Fibroblast of lung (primary cell): ENCODE data around the gene HNRNPA3. TPM values are rescaled to one million over a fixed set of nuclear protein-coding genes. Genes with fewer than 3 reads are reported as not detected.

Experiments
- DNase-seq, 2 donors: peaks; one replicate each; pipeline versions ENCODE4 v3.0.0 to v3.0.0-alpha.2; 2010; ENCODE audit warnings: low read depth in 2 of 2
- H2AFZ ChIP-seq: 2 replicates; pipeline ENCODE4 v1.5.1; 2012; ENCODE audit warnings: low read length, control low read depth, inconsistent platforms
- H3K27ac ChIP-seq: 2 replicates; pipeline ENCODE4 v1.5.1; 2011; ENCODE audit warnings: low read length, control low read depth; ENCODE audit not compliant: insufficient read depth
- H3K27me3 ChIP-seq: 2 replicates; pipeline ENCODE4 v1.5.1; 2011; ENCODE audit warnings: mild to moderate bottlenecking, low read length; ENCODE audit not compliant: control insufficient read depth, insufficient read depth
- H3K36me3 ChIP-seq: 2 replicates; pipeline ENCODE4 v1.5.1; 2011; ENCODE audit warnings: low read length; ENCODE audit not compliant: control insufficient read depth, insufficient read depth
- H3K4me1 ChIP-seq: 2 replicates; pipeline ENCODE4 v1.5.1; 2011; ENCODE audit warnings: low read length; ENCODE audit not compliant: control insufficient read depth, insufficient read depth; ENCODE audit errors: extremely low read depth
- H3K4me2 ChIP-seq: 2 replicates; pipeline ENCODE4 v1.5.1; 2011; ENCODE audit warnings: low read length, control low read depth; ENCODE audit not compliant: insufficient read depth; ENCODE audit errors: extremely low read depth
- H3K4me3 ChIP-seq, 4 experiments: fragments of 200-600 bp in 1 of 4; sonication (generic) in 1 of 4; replicated peaks in 1 of 4; 2 replicates each; pipeline ENCODE4 v1.5.1; 2011 to 2016; ENCODE audit warnings: low read length in 4 of 4, low read depth in 3 of 4, mild to moderate bottlenecking in 3 of 4, control low read depth in 2 of 4, inconsistent platforms in 1 of 4, mixed read lengths in 1 of 4; ENCODE audit not compliant: insufficient read depth in 1 of 4; ENCODE audit errors: control extremely low read depth in 1 of 4
- H3K79me2 ChIP-seq: 2 replicates; pipeline ENCODE4 v1.5.1; 2012; ENCODE audit warnings: mild to moderate bottlenecking, low read length, inconsistent platforms; ENCODE audit not compliant: control insufficient read depth, insufficient read depth
- H3K9ac ChIP-seq: 2 replicates; pipeline ENCODE4 v1.5.1; 2011; ENCODE audit warnings: mild to moderate bottlenecking, low read length, control low read depth; ENCODE audit not compliant: insufficient read depth
- H3K9me3 ChIP-seq: 2 replicates; pipeline ENCODE4 v1.5.1; 2012; ENCODE audit warnings: low read depth, low read length; ENCODE audit not compliant: control insufficient read depth, insufficient read depth
- H4K20me1 ChIP-seq: 2 replicates; pipeline ENCODE4 v1.5.1; 2011; ENCODE audit warnings: low read length; ENCODE audit not compliant: control insufficient read depth, insufficient read depth; ENCODE audit errors: extremely low read depth
- CTCF ChIP-seq, 2 donors: IDR thresholded peaks in 1 of 2; conservative IDR thresholded peaks in 1 of 2; 1 replicate in 1 of 2; 2 replicates in 1 of 2; pipeline ENCODE4 v1.5.1; 2011 to 2012; ENCODE audit warnings: low read length in 2 of 2, control low read depth in 1 of 2, inconsistent platforms in 1 of 2, low read depth in 1 of 2, mild to moderate bottlenecking in 1 of 2
- EZH2 ChIP-seq: IDR thresholded peaks from 2 replicates; pipeline ENCODE4 v1.5.1; 2012; ENCODE audit warnings: low read length, control low read depth, mild to moderate bottlenecking; ENCODE audit errors: missing control alignments
- polyA plus RNA-seq, 2 donors: library from polyadenylated mRNA; depleted of rRNA in 1 of 2; stranded (reverse) in 1 of 2; unstranded in 1 of 2; fragments of >200 nt; gene quantifications; 2 replicates each; pipeline ENCODE4 v1.2.1, GENCODE V29; 2011 to 2012; ENCODE audit warnings: missing spikeins in 1 of 2
- total RNA-seq: library from RNA; depleted of rRNA; stranded (reverse); fragments of >200 nt; gene quantifications from 2 replicates; pipeline ENCODE4 v1.2.1, GENCODE V29; 2014

Gene HNRNPA3
- total and polyA plus RNA-seq, 2 donors (not counting 1 experiment from before 2014, with no cell fraction given), result 34.5 to 81.2 TPM

- no peak overlapping the region for H3K4me3 ChIP-seq
- no peak overlapping the region for H2AFZ ChIP-seq
- no peak overlapping the region for H3K9ac ChIP-seq
- H3K9me3 ChIP-seq, result no peaks in the 10 kb centered on the region
- TF ChIP-seq CTCF (conservative IDR thresholded peaks at IDR 0.05 in 1 of 2, IDR thresholded peaks at IDR 0.05 in 1 of 2; ENCODE audit: low read depth in 1 of 2, low read length in 2 of 2) (no peak), EZH2 (no peak)
- H4K20me1 ChIP-seq, result no peaks in the 10 kb centered on the region
- peaks cover 69% of the 10 kb centered on the region for H3K79me2 ChIP-seq
- no peaks in the 10 kb centered on the region for H3K27me3 ChIP-seq
- peaks cover 12% of the 10 kb centered on the region for H3K36me3 ChIP-seq
- DNase-seq, result no peak
- H3K27ac ChIP-seq, result no peak overlapping the region
- peaks cover 4% of the 10 kb centered on the region for H3K4me1 ChIP-seq
- H3K4me2 ChIP-seq, result no peak overlapping the region
These were observed 21.7 kb downstream of the HNRNPA3 start for GRCh38 chr2:177234267-177234666.

GRCh38 chr2:177235855-177236437 is 23.4 kb downstream of the HNRNPA3 start:
- H3K27me3 ChIP-seq, result no peaks in the 10 kb centered on the region
- H3K79me2 ChIP-seq, result peaks cover 84% of the 10 kb centered on the region
- peaks cover 16% of the 10 kb centered on the region for H3K4me1 ChIP-seq
- no peak overlapping the region for H3K4me3 ChIP-seq
- no peaks in the 10 kb centered on the region for H4K20me1 ChIP-seq
- DNase-seq, result no peak
- no peak overlapping the region for H3K9ac ChIP-seq
- TF ChIP-seq CTCF (conservative IDR thresholded peaks at IDR 0.05 in 1 of 2, IDR thresholded peaks at IDR 0.05 in 1 of 2; ENCODE audit: low read depth in 1 of 2, low read length in 2 of 2), result no peak
- no peak overlapping the region for H3K4me2 ChIP-seq
- H2AFZ ChIP-seq, result no peak overlapping the region
- H3K27ac ChIP-seq, result no peak overlapping the region
- peaks cover 7% of the 10 kb centered on the region for H3K36me3 ChIP-seq
- H3K9me3 ChIP-seq, result no peaks in the 10 kb centered on the region

- no peaks in the 10 kb centered on the region for H3K27me3 ChIP-seq
- no peak overlapping the region for H3K4me2 ChIP-seq
- no peak overlapping the region for H3K27ac ChIP-seq
- H3K4me1 ChIP-seq, result peaks cover 25% of the 10 kb centered on the region
- peaks cover 92% of the 10 kb centered on the region for H3K79me2 ChIP-seq
- no peak overlapping the region for H2AFZ ChIP-seq
- H3K36me3 ChIP-seq, result no peaks in the 10 kb centered on the region
- no peak overlapping the region for H3K9ac ChIP-seq
- H3K4me3 ChIP-seq, result no peak overlapping the region
- DNase-seq, result no peak
- H4K20me1 ChIP-seq, result no peaks in the 10 kb centered on the region
- no peak for TF ChIP-seq EZH2
- TF ChIP-seq CTCF (conservative IDR thresholded peaks at IDR 0.05 in 1 of 2, IDR thresholded peaks at IDR 0.05 in 1 of 2; ENCODE audit: low read depth in 1 of 2, low read length in 2 of 2), result no peak
- no peaks in the 10 kb centered on the region for H3K9me3 ChIP-seq
These were observed 25.3 kb downstream of the HNRNPA3 start for GRCh38 chr2:177237932-177238331.
